Thyroid gland (tissue), 4 donors: ENCODE data around the gene TRIM24.

Source experiments
- POLR2A ChIP-seq, 2 donors: fragments of 450-650 bp; IDR thresholded peaks; one replicate each; pipeline ENCODE4 v1.6.1; 2017; ENCODE audit warnings: antibody characterized with exemption in 2 of 2, mild to moderate bottlenecking in 2 of 2, moderate library complexity in 1 of 2
- TF ChIP-seq, protein P1 (sequence below), 6 experiments: fragments of 200-600 bp in 3 of 6; fragments of 450-650 bp in 3 of 6; sonication (generic) in 3 of 6; IDR thresholded peaks; one replicate each; pipeline ENCODE4 v1.5.1; 2016 to 2019; ENCODE audit warnings: antibody characterized with exemption in 6 of 6, mild to moderate bottlenecking in 2 of 6, inconsistent platforms in 1 of 6, moderate library complexity in 1 of 6

- TF ChIP-seq, protein P1, sequence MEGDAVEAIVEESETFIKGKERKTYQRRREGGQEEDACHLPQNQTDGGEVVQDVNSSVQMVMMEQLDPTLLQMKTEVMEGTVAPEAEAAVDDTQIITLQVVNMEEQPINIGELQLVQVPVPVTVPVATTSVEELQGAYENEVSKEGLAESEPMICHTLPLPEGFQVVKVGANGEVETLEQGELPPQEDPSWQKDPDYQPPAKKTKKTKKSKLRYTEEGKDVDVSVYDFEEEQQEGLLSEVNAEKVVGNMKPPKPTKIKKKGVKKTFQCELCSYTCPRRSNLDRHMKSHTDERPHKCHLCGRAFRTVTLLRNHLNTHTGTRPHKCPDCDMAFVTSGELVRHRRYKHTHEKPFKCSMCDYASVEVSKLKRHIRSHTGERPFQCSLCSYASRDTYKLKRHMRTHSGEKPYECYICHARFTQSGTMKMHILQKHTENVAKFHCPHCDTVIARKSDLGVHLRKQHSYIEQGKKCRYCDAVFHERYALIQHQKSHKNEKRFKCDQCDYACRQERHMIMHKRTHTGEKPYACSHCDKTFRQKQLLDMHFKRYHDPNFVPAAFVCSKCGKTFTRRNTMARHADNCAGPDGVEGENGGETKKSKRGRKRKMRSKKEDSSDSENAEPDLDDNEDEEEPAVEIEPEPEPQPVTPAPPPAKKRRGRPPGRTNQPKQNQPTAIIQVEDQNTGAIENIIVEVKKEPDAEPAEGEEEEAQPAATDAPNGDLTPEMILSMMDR (IDR thresholded peaks at IDR 0.05), result no peak
- TF ChIP-seq POLR2A (IDR thresholded peaks at IDR 0.05), result no peak
Measured at GRCh38 chr7:138472292-138473079, 12.4 kb downstream of the TRIM24 start.
